ENCODE data around the gene SERPINA4.

DNA sequence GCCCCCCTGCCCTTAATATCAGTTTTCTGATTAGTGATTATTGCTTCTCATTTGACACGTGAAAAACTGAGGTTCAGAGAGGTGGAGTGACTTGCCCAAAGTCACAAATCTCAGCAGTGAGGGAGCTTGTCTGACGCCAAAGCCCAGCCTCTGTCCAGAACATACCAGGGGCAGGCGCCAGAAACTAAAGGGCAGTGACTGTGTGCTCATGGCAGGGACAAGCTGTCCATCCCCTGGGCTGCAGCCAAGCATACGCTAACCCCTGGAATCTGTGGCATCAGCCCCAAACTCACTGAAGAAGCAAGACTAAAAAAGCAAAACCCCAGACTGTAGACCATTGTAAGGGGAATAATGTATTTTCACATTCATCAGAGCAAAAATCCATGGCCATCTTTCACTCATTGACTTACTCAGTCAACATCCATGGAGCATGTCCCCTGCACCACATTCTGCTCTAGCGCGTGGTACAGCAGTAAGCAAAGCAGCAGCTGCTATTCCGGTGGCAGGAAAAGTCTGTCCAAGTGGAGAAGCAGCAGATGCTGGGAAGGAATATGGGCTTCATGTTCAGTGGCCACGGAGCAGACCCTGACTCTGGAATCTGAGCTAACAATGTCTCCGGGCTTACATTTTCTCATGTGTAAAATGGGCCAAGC, 1.5 kb upstream of the SERPINA4 start:
- no peak for TF ChIP-seq EZH2phosphoT487 (IDR thresholded peaks at IDR 0.05)
- TF ChIP-seq, protein P1, sequence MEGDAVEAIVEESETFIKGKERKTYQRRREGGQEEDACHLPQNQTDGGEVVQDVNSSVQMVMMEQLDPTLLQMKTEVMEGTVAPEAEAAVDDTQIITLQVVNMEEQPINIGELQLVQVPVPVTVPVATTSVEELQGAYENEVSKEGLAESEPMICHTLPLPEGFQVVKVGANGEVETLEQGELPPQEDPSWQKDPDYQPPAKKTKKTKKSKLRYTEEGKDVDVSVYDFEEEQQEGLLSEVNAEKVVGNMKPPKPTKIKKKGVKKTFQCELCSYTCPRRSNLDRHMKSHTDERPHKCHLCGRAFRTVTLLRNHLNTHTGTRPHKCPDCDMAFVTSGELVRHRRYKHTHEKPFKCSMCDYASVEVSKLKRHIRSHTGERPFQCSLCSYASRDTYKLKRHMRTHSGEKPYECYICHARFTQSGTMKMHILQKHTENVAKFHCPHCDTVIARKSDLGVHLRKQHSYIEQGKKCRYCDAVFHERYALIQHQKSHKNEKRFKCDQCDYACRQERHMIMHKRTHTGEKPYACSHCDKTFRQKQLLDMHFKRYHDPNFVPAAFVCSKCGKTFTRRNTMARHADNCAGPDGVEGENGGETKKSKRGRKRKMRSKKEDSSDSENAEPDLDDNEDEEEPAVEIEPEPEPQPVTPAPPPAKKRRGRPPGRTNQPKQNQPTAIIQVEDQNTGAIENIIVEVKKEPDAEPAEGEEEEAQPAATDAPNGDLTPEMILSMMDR (IDR thresholded peaks at IDR 0.05): no peak

Measured in neural progenitor cell (in vitro differentiated cells).